ENCODE measurements around the gene SEZ6L. TPM values are rescaled to one million over a fixed set of nuclear protein-coding genes. Genes with fewer than 3 reads are reported as not detected.
A peak's percentile ranks its signal among the peaks of the same experiment; 100 is the strongest.
"Not testable (repeated sequence)": the region's sequence is repeated elsewhere in the genome, so short reads cannot be mapped to it uniquely, and the experiment has no call there.

Gene SEZ6L
- total RNA-seq, 1 donor from 2014 or later, result 0.05 TPM

DNA sequence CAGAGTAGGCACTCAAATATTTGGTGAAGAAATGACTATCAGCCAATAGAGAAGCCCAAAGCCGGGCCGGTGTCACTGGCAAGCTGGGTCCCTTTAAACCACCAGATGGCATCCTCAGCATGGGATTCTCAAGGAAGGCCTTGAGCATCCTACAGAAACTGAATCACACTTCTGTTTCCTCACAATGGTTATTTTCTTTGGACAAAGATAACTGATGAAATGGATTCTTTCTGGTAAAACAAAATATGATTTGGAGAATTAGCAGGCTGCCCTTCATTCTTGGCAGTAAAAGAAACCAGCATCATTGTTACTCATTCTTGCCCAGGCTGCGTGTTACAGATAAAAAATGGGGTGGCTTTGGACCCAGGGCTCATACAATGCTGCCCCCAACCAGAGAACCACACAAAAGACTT, 229.5 kb downstream of the SEZ6L start:
- H3K27ac Mint-ChIP-seq (ENCODE audit: unreplicated experiment), result peak overlapping the region; percentile 72
- TF ChIP-seq, protein P1, sequence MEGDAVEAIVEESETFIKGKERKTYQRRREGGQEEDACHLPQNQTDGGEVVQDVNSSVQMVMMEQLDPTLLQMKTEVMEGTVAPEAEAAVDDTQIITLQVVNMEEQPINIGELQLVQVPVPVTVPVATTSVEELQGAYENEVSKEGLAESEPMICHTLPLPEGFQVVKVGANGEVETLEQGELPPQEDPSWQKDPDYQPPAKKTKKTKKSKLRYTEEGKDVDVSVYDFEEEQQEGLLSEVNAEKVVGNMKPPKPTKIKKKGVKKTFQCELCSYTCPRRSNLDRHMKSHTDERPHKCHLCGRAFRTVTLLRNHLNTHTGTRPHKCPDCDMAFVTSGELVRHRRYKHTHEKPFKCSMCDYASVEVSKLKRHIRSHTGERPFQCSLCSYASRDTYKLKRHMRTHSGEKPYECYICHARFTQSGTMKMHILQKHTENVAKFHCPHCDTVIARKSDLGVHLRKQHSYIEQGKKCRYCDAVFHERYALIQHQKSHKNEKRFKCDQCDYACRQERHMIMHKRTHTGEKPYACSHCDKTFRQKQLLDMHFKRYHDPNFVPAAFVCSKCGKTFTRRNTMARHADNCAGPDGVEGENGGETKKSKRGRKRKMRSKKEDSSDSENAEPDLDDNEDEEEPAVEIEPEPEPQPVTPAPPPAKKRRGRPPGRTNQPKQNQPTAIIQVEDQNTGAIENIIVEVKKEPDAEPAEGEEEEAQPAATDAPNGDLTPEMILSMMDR (IDR thresholded peaks at IDR 0.05), result peak; percentile 92
- H3K4me1 Mint-ChIP-seq (ENCODE audit: low read depth), result peaks cover 5% of the 10 kb centered on the region
- H3K36me3 Mint-ChIP-seq (ENCODE audit: low read depth), result no peaks in the 10 kb centered on the region
- peaks cover 11% of the 10 kb centered on the region for H3K27me3 Mint-ChIP-seq (ENCODE audit: low read depth)
- DNase-seq (ENCODE audit: low spot score), result no peak
- H3K4me3 Mint-ChIP-seq (ENCODE audit: unreplicated experiment), result no peak overlapping the region
- H3K9me3 Mint-ChIP-seq (ENCODE audit: low read depth), result no peaks in the 10 kb centered on the region

DNA sequence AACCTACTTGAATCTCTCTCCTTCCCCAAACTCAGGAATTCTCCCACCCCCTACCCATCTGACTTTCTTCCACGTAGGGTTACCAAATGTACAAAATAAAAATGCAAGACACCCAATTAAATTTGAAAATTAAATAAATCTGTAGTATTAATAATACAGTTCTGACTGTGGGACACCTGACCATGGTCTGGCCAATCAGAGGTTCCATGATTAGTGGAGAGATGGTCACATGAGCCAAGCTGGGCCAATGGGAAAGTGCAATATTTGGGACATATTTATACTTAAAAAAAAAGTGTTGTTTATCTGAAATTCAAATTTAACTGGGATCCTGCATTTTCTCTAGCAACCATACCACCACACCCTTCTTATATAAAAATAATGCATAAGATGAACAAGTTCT, 230.0 kb downstream of the SEZ6L start:
- Mint-ChIP-seq H3K4me1 (ENCODE audit: low read depth) (peaks cover 9% of the 10 kb centered on the region), H3K27ac (ENCODE audit: unreplicated experiment) (peak overlapping the region; percentile 72), H3K27me3 (ENCODE audit: low read depth) (peaks cover 8% of the 10 kb centered on the region), H3K36me3 (ENCODE audit: low read depth) (no peaks in the 10 kb centered on the region), H3K4me3 (ENCODE audit: unreplicated experiment) (no peak overlapping the region), H3K9me3 (ENCODE audit: low read depth) (no peaks in the 10 kb centered on the region)
- DNase-seq (ENCODE audit: low spot score), result no peak
- TF ChIP-seq, protein P1 (IDR thresholded peaks at IDR 0.05), result no peak

DNA sequence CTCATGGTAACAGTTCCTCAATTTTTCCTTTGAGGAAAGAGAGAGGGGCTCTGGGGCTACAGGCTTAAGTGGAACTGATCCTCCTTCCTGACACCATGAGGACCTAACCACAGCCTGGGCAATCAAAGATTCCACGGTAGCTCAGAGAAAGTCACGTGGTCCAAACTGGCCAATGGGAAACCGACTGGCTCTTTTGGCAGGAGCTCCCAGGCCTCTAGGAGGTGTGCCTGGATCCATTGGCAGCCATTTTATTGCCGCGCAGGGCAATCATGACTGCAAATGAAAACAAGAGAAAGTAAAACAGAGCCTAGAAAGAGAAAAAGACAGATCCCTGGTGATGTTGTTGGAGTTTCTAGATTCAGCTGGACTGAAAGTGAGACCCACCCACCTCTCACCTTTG, 232.5 kb downstream of the SEZ6L start:
- Mint-ChIP-seq H3K4me3 (ENCODE audit: unreplicated experiment) (no peak overlapping the region), H3K27ac (ENCODE audit: unreplicated experiment) (no peak overlapping the region), H3K9me3 (ENCODE audit: low read depth) (no peaks in the 10 kb centered on the region), H3K4me1 (ENCODE audit: low read depth) (peaks cover 19% of the 10 kb centered on the region), H3K27me3 (ENCODE audit: low read depth) (peaks cover 3% of the 10 kb centered on the region), H3K36me3 (ENCODE audit: low read depth) (no peaks in the 10 kb centered on the region)
- TF ChIP-seq, protein P1 (IDR thresholded peaks at IDR 0.05), result no peak
- no peak for DNase-seq (ENCODE audit: low spot score)

DNA sequence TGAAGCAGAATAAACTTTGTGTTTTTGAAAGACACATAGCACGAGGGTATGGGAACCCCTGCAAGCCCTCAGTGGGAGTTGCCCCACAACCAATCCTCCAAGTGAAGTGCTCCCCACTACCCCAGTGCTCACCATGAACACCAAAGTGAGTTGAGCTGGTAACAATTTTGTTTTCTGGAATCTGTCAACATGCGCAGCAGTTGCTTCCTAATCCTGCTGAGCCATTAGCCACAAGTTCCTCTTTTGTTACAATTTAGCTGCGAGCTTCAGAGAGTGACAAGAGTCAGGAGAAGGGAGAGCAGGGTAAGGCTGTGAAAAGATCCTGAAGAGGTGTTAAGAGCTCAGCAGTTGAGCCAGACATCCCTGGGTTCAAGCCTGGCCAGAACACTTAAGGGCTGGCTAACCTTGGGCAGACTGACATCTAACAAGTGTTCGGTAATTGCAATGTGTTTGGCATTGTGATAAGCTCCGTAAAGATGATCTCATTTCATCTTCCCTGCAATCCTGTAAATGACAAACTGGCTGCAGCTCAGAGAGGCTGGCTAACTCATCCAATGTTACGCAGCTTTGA, 235.7 kb downstream of the SEZ6L start:
- Mint-ChIP-seq H3K4me3 (ENCODE audit: unreplicated experiment) (no peak overlapping the region), H3K36me3 (ENCODE audit: low read depth) (no peaks in the 10 kb centered on the region), H3K27ac (ENCODE audit: unreplicated experiment) (no peak overlapping the region), H3K27me3 (ENCODE audit: low read depth) (no peaks in the 10 kb centered on the region), H3K4me1 (ENCODE audit: low read depth) (peaks cover 16% of the 10 kb centered on the region), H3K9me3 (ENCODE audit: low read depth) (no peaks in the 10 kb centered on the region)
- DNase-seq (ENCODE audit: low spot score), result no peak
- TF ChIP-seq, protein P1 (IDR thresholded peaks at IDR 0.05), result no peak

DNA sequence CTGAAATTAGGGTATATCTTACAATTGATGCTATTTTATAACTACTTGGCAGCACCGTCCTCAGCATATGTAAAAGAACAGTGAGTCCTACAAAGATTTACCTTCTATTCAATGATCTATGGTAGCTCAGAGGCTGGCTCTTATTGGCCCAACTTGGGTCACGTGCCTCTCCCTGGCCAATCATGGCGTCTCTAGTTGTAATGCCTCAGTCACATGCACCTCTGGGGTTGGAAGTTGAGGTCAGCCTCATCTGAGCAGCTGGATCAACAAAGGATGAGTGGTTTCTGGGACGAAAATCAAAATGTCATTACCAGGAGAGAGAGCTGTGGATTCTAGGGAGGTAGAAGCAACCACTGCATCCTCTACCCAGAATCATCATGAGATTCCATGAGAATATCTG, 236.9 kb downstream of the SEZ6L start:
- Mint-ChIP-seq H3K27me3 (ENCODE audit: low read depth) (no peaks in the 10 kb centered on the region), H3K4me3 (ENCODE audit: unreplicated experiment) (no peak overlapping the region), H3K9me3 (ENCODE audit: low read depth) (no peaks in the 10 kb centered on the region), H3K4me1 (ENCODE audit: low read depth) (peaks cover 23% of the 10 kb centered on the region), H3K36me3 (ENCODE audit: low read depth) (no peaks in the 10 kb centered on the region), H3K27ac (ENCODE audit: unreplicated experiment) (no peak overlapping the region)
- no peak for DNase-seq (ENCODE audit: low spot score)
- TF ChIP-seq, protein P1 (IDR thresholded peaks at IDR 0.05), result no peak

DNA sequence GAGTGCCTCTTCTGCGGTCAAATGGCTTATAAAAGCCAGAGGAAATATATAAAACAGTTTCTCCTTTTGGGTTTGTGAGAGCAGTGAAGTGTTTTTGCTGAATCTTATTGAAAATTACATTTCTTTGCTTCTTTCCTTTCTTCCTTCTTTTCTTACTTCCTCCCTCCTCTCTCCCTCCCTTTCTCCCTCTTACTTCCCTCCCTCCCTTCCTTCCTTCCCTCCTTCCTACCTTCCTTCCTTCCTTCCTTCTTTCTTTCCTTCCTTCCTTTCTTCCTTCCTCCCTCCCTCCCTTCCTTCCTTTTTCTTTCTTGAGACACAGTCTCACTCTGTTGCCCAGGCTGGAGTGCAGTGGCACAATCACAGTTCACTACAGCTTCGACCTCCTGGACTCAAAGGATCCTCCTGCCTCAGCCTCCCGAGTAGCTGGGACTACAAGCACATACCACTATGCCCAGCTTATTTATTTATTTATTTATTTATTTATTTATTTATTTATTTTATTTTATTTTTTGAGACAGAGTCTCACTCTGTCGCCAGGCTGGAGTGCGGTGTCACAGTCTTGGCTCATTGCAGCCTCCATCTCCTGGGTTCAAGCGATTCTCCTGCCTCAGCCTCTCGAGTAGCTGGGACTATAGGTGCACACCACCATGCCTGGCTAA, 239.4 kb downstream of the SEZ6L start:
- H3K4me1 Mint-ChIP-seq (ENCODE audit: low read depth), result peaks cover 28% of the 10 kb centered on the region
- not testable (repeated sequence) for H3K9me3 Mint-ChIP-seq (ENCODE audit: low read depth); DNase-seq (ENCODE audit: low spot score); H3K36me3 Mint-ChIP-seq (ENCODE audit: low read depth); H3K4me3 Mint-ChIP-seq (ENCODE audit: unreplicated experiment); H3K27ac Mint-ChIP-seq (ENCODE audit: unreplicated experiment); H3K27me3 Mint-ChIP-seq (ENCODE audit: low read depth)
